Neural progenitor cell (in vitro differentiated cells): ENCODE measurements around the gene PTGER3. TPM values are rescaled to one million over a fixed set of nuclear protein-coding genes. Genes with fewer than 3 reads are reported as not detected.

ENCODE experiments used
- DNase-seq: peaks from one replicate; pipeline ENCODE4 v3.0.0-alpha.2; 2016; ENCODE audit warnings: low spot score
- H2AFZ ChIP-seq: fragments of 200-600 bp; sonication (generic); replicated peaks from 2 replicates; pipeline ENCODE4 v1.6.1; 2016; ENCODE audit warnings: antibody characterized with exemption
- H3F3A ChIP-seq: fragments of 200-600 bp; sonication (generic); 2 replicates; pipeline ENCODE4 v1.6.1; 2016; ENCODE audit warnings: antibody characterized with exemption, low read depth
- H3K27ac ChIP-seq: fragments of 200-600 bp; sonication (generic); 2 replicates; pipeline ENCODE4 v1.5.1; 2016; ENCODE audit warnings: mild to moderate bottlenecking
- H3K27me3 ChIP-seq: fragments of 200-600 bp; sonication (generic); 2 replicates; pipeline ENCODE4 v1.6.1; 2016; ENCODE audit warnings: mild to moderate bottlenecking, moderate library complexity
- H3K36me3 ChIP-seq: fragments of 200-600 bp; sonication (generic); 2 replicates; pipeline ENCODE4 v1.5.1; 2016
- H3K4me1 ChIP-seq: fragments of 200-600 bp; sonication (generic); 2 replicates; pipeline ENCODE4 v1.6.1; 2016; ENCODE audit warnings: mixed run types
- H3K4me2 ChIP-seq: fragments of 200-600 bp; sonication (generic); 2 replicates; pipeline ENCODE4 v1.6.1; 2016
- H3K4me3 ChIP-seq: fragments of 200-600 bp; sonication (generic); 2 replicates; pipeline ENCODE4 v1.5.1; 2016
- H3K79me2 ChIP-seq: fragments of 200-600 bp; sonication (generic); 2 replicates; pipeline ENCODE4 v1.6.1; 2016; ENCODE audit warnings: low read depth
- H3K9ac ChIP-seq: fragments of 200-600 bp; sonication (generic); 2 replicates; pipeline ENCODE4 v1.6.1; 2016
- H3K9me3 ChIP-seq: fragments of 200-600 bp; sonication (generic); 2 replicates; pipeline ENCODE4 v1.5.1; 2016; ENCODE audit warnings: low read depth
- H4K20me1 ChIP-seq: fragments of 200-600 bp; sonication (generic); 2 replicates; pipeline ENCODE4 v1.6.1; 2016; ENCODE audit warnings: low read depth
- H3K27ac Mint-ChIP-seq: 3 replicates; pipeline ENCODE4 v1.8.0; 2021; ENCODE audit warnings: mixed read lengths
- H3K27me3 Mint-ChIP-seq: 2 replicates; pipeline ENCODE4 v1.8.0; 2022; ENCODE audit warnings: low read depth, mild to moderate bottlenecking, inconsistent platforms, moderate library complexity, mixed read lengths; ENCODE audit not compliant: insufficient read depth
- H3K36me3 Mint-ChIP-seq: 3 replicates; pipeline ENCODE4 v1.8.0; 2021; ENCODE audit warnings: mixed read lengths
- H3K4me1 Mint-ChIP-seq: 3 replicates; pipeline ENCODE4 v1.8.0; 2021; ENCODE audit warnings: mixed read lengths
- H3K4me3 Mint-ChIP-seq: 3 replicates; pipeline ENCODE4 v1.8.0; 2021; ENCODE audit warnings: mild to moderate bottlenecking, moderate library complexity, mixed read lengths
- H3K9me3 Mint-ChIP-seq: 3 replicates; pipeline ENCODE4 v1.8.0; 2020; ENCODE audit warnings: mixed read lengths
- EZH2 ChIP-seq: fragments of 200-600 bp; sonication (generic); IDR thresholded peaks from 2 replicates; pipeline ENCODE4 v1.6.1; 2017; ENCODE audit warnings: antibody characterized with exemption, mild to moderate bottlenecking, moderate library complexity
- EZH2phosphoT487 ChIP-seq: fragments of 200-600 bp; sonication (generic); IDR thresholded peaks from 2 replicates; pipeline ENCODE4 v1.6.1; 2017; ENCODE audit warnings: antibody characterized with exemption
- total RNA-seq: library from RNA; depleted of rRNA; stranded (reverse); fragments of >200 nt; gene quantifications from 2 replicates; pipeline ENCODE4 v1.2.3, GENCODE V29; 2015; ENCODE audit warnings: low replicate concordance
- TF ChIP-seq, protein P1 (sequence below): fragments of 200-600 bp; sonication (generic); IDR thresholded peaks from 2 replicates; pipeline ENCODE4 v1.5.1; 2017; ENCODE audit warnings: antibody characterized with exemption, mild to moderate bottlenecking

The PTGER3 gene
- total RNA-seq, 1 donor from 2014 or later, result 0.09 TPM

DNA sequence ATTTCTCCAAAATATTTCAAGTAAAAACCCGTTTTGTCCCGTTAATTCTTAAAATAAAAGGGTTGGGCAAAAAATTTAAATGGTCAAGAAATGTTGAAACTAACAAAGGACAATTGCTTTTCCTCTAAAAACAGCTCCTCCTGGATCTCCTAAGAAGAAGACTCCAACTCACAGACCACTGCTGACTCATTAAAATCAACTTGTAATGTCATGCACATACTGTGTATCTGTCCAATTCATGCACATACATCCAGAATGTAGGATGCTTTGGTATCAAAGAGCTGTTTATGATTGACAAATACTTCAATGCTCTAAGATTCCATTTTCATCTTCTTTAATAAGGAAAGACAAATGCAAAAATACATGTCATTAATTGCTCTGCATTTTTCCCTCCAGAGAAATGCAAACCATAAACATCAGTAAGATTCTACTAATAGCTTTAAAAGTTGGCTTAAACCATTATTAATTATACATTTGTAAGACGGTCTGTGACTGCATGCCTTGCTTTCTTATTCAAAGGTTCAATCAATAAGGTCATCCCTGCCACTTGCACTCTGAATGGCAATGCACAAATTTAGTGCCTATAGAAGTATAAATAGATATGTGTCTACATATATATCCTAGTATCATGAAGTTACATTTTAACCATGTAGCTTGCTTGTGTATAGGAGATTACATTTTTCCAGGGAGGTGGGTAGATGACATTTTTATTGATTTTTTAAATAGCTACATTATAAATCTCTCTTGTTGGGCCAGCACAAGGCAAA is 44.7 kb downstream of the PTGER3 start:
- TF ChIP-seq, protein P1, sequence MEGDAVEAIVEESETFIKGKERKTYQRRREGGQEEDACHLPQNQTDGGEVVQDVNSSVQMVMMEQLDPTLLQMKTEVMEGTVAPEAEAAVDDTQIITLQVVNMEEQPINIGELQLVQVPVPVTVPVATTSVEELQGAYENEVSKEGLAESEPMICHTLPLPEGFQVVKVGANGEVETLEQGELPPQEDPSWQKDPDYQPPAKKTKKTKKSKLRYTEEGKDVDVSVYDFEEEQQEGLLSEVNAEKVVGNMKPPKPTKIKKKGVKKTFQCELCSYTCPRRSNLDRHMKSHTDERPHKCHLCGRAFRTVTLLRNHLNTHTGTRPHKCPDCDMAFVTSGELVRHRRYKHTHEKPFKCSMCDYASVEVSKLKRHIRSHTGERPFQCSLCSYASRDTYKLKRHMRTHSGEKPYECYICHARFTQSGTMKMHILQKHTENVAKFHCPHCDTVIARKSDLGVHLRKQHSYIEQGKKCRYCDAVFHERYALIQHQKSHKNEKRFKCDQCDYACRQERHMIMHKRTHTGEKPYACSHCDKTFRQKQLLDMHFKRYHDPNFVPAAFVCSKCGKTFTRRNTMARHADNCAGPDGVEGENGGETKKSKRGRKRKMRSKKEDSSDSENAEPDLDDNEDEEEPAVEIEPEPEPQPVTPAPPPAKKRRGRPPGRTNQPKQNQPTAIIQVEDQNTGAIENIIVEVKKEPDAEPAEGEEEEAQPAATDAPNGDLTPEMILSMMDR, result no peak
- TF ChIP-seq EZH2 (no peak), EZH2phosphoT487 (no peak)
- H3K27me3 ChIP-seq, result no peaks in the 10 kb centered on the region
- no peak for DNase-seq
- no peaks in the 10 kb centered on the region for H3F3A ChIP-seq
- H3K79me2 ChIP-seq, result no peaks in the 10 kb centered on the region
- Mint-ChIP-seq H3K4me3 (no peak overlapping the region), H3K4me1 (no peaks in the 10 kb centered on the region), H3K36me3 (no peaks in the 10 kb centered on the region), H3K9me3 (no peaks in the 10 kb centered on the region), H3K27me3 (no peaks in the 10 kb centered on the region), H3K27ac (no peak overlapping the region)
- no peaks in the 10 kb centered on the region for H4K20me1 ChIP-seq
- H3K4me3 ChIP-seq, result no peak overlapping the region
- no peak overlapping the region for H3K27ac ChIP-seq
- no peak overlapping the region for H2AFZ ChIP-seq
- H3K4me1 ChIP-seq, result no peaks in the 10 kb centered on the region
- no peak overlapping the region for H3K4me2 ChIP-seq
- H3K9me3 ChIP-seq, result no peaks in the 10 kb centered on the region
- H3K9ac ChIP-seq, result no peak overlapping the region
- no peaks in the 10 kb centered on the region for H3K36me3 ChIP-seq

DNA sequence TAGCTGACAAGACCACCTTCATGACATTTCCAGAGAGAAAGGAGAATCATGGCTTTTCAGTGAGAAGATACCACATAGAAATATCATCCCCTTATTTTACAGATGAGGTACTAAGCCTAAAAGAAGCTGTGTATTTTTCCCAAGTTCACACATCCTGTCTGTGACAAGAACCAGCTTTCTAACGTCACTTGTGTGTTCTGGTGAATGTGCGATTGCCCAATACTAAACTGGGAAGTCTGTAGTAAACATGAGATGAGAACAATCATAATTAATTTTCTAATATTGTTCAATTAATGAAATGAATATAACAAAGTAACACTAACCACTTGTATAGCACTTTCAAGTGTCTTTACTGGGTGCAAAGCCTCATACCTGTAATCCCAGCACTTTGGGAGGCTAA is 46.0 kb downstream of the PTGER3 start:
- Histone ChIP-seq H3K9ac (no peak overlapping the region), H4K20me1 (no peaks in the 10 kb centered on the region), H3K79me2 (no peaks in the 10 kb centered on the region), H3K27me3 (no peaks in the 10 kb centered on the region), H2AFZ (no peak overlapping the region), H3K9me3 (no peaks in the 10 kb centered on the region), H3F3A (no peaks in the 10 kb centered on the region), H3K36me3 (no peaks in the 10 kb centered on the region), H3K27ac (no peak overlapping the region), H3K4me1 (no peaks in the 10 kb centered on the region), H3K4me3 (no peak overlapping the region), H3K4me2 (no peak overlapping the region)
- no peak overlapping the region for H3K27ac Mint-ChIP-seq
- H3K27me3 Mint-ChIP-seq, result no peaks in the 10 kb centered on the region
- H3K36me3 Mint-ChIP-seq, result no peaks in the 10 kb centered on the region
- TF ChIP-seq, protein P1, result no peak
- no peak for TF ChIP-seq EZH2
- TF ChIP-seq EZH2phosphoT487, result no peak
- H3K4me3 Mint-ChIP-seq, result no peak overlapping the region
- no peak for DNase-seq
- H3K4me1 Mint-ChIP-seq, result no peaks in the 10 kb centered on the region
- no peaks in the 10 kb centered on the region for H3K9me3 Mint-ChIP-seq

DNA sequence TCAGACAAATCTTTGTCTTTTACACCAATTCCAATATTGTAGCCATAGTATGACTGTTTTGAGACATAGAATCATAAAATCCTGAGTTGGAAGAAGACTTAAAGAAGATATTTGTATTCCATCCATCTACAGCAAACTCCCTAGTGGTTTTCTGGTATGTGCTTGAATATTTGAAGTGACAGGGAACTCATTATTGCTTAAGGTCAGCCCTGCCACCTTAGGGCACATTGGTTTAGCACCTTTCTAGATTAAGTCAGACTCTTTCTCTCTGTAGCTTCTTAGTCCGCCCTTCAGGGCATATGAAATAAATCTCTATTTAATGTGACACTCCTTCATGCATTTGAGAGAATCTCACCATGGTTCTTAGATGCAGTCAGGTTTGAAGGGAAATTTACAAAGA is 49.8 kb downstream of the PTGER3 start:
- Histone ChIP-seq H3F3A (no peaks in the 10 kb centered on the region), H3K4me3 (no peak overlapping the region), H3K9ac (no peak overlapping the region), H3K4me2 (no peak overlapping the region), H3K27ac (no peak overlapping the region), H3K9me3 (no peaks in the 10 kb centered on the region), H2AFZ (no peak overlapping the region), H3K79me2 (no peaks in the 10 kb centered on the region), H4K20me1 (no peaks in the 10 kb centered on the region), H3K4me1 (no peaks in the 10 kb centered on the region), H3K27me3 (no peaks in the 10 kb centered on the region), H3K36me3 (no peaks in the 10 kb centered on the region)
- H3K27me3 Mint-ChIP-seq, result no peaks in the 10 kb centered on the region
- H3K9me3 Mint-ChIP-seq, result no peaks in the 10 kb centered on the region
- H3K36me3 Mint-ChIP-seq, result no peaks in the 10 kb centered on the region
- no peaks in the 10 kb centered on the region for H3K4me1 Mint-ChIP-seq
- TF ChIP-seq EZH2phosphoT487 (no peak), EZH2 (no peak)
- TF ChIP-seq, protein P1, result no peak
- no peak for DNase-seq
- no peak overlapping the region for H3K4me3 Mint-ChIP-seq
- H3K27ac Mint-ChIP-seq, result no peak overlapping the region
